ENCODE data around the gene RAB43.

DNA sequence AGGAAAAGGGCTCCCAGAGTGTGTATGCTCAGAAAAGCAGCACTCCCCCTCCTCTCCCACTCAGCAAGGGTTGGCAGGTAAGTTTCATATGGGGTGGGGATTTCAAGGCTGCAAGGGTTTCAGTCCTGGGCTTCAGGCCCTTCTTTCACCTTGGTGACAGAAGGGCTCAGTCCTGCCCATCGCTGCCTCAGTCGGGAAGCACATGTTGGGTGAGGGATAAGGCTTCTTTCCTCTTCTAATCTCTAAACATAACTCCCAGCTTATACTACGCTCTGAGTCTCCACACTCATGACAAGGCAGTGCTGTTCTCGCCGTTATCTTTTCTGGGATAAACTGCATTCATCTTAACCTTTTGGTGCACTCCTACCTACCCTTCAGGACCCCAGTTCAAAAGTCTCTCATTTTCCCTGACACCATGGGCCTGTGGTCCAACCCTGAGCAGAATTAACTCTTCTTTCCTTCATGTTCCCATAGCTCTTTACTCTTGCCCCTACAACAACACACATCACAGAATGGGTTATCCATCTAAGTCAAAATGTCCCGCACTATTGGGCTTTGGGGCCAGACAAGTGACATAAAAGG, 17.0 kb downstream of the RAB43 start:
- TF ChIP-seq, protein P1, sequence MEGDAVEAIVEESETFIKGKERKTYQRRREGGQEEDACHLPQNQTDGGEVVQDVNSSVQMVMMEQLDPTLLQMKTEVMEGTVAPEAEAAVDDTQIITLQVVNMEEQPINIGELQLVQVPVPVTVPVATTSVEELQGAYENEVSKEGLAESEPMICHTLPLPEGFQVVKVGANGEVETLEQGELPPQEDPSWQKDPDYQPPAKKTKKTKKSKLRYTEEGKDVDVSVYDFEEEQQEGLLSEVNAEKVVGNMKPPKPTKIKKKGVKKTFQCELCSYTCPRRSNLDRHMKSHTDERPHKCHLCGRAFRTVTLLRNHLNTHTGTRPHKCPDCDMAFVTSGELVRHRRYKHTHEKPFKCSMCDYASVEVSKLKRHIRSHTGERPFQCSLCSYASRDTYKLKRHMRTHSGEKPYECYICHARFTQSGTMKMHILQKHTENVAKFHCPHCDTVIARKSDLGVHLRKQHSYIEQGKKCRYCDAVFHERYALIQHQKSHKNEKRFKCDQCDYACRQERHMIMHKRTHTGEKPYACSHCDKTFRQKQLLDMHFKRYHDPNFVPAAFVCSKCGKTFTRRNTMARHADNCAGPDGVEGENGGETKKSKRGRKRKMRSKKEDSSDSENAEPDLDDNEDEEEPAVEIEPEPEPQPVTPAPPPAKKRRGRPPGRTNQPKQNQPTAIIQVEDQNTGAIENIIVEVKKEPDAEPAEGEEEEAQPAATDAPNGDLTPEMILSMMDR (IDR thresholded peaks at IDR 0.05): no peak
- no peak for TF ChIP-seq EP300 (IDR thresholded peaks at IDR 0.05)
